ENCODE data around the gene STK16. TPM values are rescaled to one million over a fixed set of nuclear protein-coding genes. Genes with fewer than 3 reads are reported as not detected.

STK16 gene
- total and polyA plus RNA-seq, 2 of the 13 experiments (the other 11 are each of a cell fraction or from before 2014, with no cell fraction given): 28.0 to 50.9 TPM

GRCh38 chr2:219274361-219274921, 29.2 kb downstream of the STK16 start:
- peaks cover 51% of the 10 kb centered on the region for H3K4me1 ChIP-seq (ENCODE audit: insufficient read depth, low read length)
- POLR2A ChIA-PET: interaction anchor here (0.6 to 1.8 kb wide), 12 partner anchors 12 to 273 kb away, joined by 3 to 16 read pairs (median 4); partner anchors contain the start of genes CNPPD1, GLB1L, STK16 and TUBA4A
- no peaks in the 10 kb centered on the region for H3K9me3 ChIP-seq (ENCODE audit: low read length)
- H3K79me2 ChIP-seq (ENCODE audit: insufficient read depth, low read length): no peaks in the 10 kb centered on the region
- CTCF ChIA-PET (ENCODE audit: low intra/inter-chr PET ratio, low total read pairs): interaction anchor here (5.4 kb wide), 1 partner anchor 20 kb away, joined by 88 read pairs; no protein-coding TSS in a partner anchor
- no peak overlapping the region for H2AFZ ChIP-seq (ENCODE audit: low read length)
- H4K20me1 ChIP-seq (ENCODE audit: insufficient read depth, low read length): no peaks in the 10 kb centered on the region
- H3K27ac ChIP-seq (ENCODE audit: extremely low read length, insufficient read depth, low read length): no peak overlapping the region
- DNase-seq (ENCODE audit: low spot score) (peak; percentile 74), ATAC-seq (no peak), FAIRE-seq (peak; percentile 32)
- H3K4me3 ChIP-seq (replicated peaks in 1 of 3; ENCODE audit: insufficient read depth in 1 of 3, low read depth in 2 of 3, low read length in 3 of 3): peak overlapping the region in 1 of 3 experiments; percentile 18; a peak in 1 of 6 replicates
- in situ Hi-C loops (cut with HindIII; ENCODE audit: extremely low pct_ligation_motif_present, low pct_unique_long_range_greater_than_20kb): no loop called here
- peak overlapping the region; percentile 16; the same call in 1 of the 2 replicates for H3K9ac ChIP-seq (ENCODE audit: insufficient read depth, low read depth, low read length)
- intact Hi-C loops (cut with micrococcal nuclease; ENCODE audit: unreplicated experiment): loop anchor here (1.0 kb wide), 1 partner anchor 45 kb away; the partner anchor contains the start of genes ANKZF1 and ATG9A
- 0% methylated on average over 3 of the region's 6 CpGs for WGBS (ENCODE audit: low lambda C conversion rate)
- H3K36me3 ChIP-seq (replicated peaks in 1 of 2; ENCODE audit: control insufficient read depth in 1 of 2, insufficient read depth in 2 of 2, low read length in 2 of 2): no peaks in the 10 kb centered on the region
- H3K4me2 ChIP-seq (ENCODE audit: low read depth, low read length): peak overlapping the region; percentile 40
- BruUV-seq (replicated peaks): no TSS peak
- H3K27me3 ChIP-seq (ENCODE audit: control insufficient read depth in 1 of 2, insufficient read depth in 2 of 2, low read length in 2 of 2): peaks cover 0 to 9% of the 10 kb centered on the region in 2 experiments; a peak in 1 of 5 replicates
- TF ChIP-seq TCF12 (IDR thresholded peaks at IDR 0.05) (no peak), TCF12 (CRISPR knock-in tag; IDR thresholded peaks at IDR 0.05) (no peak), ZFP91 (CRISPR knock-in tag; IDR thresholded peaks at IDR 0.05; ENCODE audit: borderline replicate concordance) (no peak), KAT8 (CRISPR knock-in tag; IDR thresholded peaks at IDR 0.05) (0 out of 2 replicates have a peak, but pooled peaks have one; percentile 27), ZNF292 (CRISPR knock-in tag; IDR thresholded peaks at IDR 0.05; ENCODE audit: borderline replicate concordance, low read depth) (no peak), TEAD3 (CRISPR knock-in tag; optimal IDR thresholded peaks at IDR 0.05; ENCODE audit: borderline replicate concordance) (peak; percentile 66), AKAP8 (CRISPR knock-in tag; IDR thresholded peaks at IDR 0.05) (no peak), ZNF468 (CRISPR knock-in tag; IDR thresholded peaks at IDR 0.05) (no peak), ZNF256 (CRISPR knock-in tag; conservative IDR thresholded peaks at IDR 0.05) (no peak), ZNF83 (CRISPR knock-in tag; IDR thresholded peaks at IDR 0.05; ENCODE audit: borderline replicate concordance) (no peak), MEIS2 (CRISPR knock-in tag; IDR thresholded peaks at IDR 0.05) (no peak), RFXANK (CRISPR knock-in tag; IDR thresholded peaks at IDR 0.05) (no peak), TOE1 (CRISPR knock-in tag; IDR thresholded peaks at IDR 0.05) (no peak), ZNF724P (CRISPR knock-in tag; IDR thresholded peaks at IDR 0.05; ENCODE audit: borderline replicate concordance) (no peak)
- TF ChIP-seq, protein P1, sequence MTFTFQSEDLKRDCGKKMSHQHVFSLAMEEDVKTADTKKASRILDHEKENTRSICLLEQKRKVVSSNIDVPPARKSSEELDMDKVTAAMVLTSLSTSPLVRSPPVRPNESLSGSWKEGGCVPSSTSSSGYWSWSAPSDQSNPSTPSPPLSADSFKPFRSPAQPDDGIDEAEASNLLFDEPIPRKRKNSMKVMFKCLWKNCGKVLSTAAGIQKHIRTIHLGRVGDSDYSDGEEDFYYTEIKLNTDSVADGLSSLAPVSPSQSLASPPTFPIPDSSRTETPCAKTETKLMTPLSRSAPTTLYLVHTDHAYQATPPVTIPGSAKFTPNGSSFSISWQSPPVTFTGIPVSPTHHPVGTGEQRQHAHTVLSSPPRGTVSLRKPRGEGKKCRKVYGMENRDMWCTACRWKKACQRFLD (CRISPR knock-in tag; IDR thresholded peaks at IDR 0.05; ENCODE audit: borderline replicate concordance): no peak
- TF ChIP-seq, protein P2, sequence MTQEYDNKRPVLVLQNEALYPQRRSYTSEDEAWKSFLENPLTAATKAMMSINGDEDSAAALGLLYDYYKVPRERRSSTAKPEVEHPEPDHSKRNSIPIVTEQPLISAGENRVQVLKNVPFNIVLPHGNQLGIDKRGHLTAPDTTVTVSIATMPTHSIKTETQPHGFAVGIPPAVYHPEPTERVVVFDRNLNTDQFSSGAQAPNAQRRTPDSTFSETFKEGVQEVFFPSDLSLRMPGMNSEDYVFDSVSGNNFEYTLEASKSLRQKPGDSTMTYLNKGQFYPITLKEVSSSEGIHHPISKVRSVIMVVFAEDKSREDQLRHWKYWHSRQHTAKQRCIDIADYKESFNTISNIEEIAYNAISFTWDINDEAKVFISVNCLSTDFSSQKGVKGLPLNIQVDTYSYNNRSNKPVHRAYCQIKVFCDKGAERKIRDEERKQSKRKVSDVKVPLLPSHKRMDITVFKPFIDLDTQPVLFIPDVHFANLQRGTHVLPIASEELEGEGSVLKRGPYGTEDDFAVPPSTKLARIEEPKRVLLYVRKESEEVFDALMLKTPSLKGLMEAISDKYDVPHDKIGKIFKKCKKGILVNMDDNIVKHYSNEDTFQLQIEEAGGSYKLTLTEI (CRISPR knock-in tag; conservative IDR thresholded peaks at IDR 0.05): no peak
- TF ChIP-seq, protein P3, sequence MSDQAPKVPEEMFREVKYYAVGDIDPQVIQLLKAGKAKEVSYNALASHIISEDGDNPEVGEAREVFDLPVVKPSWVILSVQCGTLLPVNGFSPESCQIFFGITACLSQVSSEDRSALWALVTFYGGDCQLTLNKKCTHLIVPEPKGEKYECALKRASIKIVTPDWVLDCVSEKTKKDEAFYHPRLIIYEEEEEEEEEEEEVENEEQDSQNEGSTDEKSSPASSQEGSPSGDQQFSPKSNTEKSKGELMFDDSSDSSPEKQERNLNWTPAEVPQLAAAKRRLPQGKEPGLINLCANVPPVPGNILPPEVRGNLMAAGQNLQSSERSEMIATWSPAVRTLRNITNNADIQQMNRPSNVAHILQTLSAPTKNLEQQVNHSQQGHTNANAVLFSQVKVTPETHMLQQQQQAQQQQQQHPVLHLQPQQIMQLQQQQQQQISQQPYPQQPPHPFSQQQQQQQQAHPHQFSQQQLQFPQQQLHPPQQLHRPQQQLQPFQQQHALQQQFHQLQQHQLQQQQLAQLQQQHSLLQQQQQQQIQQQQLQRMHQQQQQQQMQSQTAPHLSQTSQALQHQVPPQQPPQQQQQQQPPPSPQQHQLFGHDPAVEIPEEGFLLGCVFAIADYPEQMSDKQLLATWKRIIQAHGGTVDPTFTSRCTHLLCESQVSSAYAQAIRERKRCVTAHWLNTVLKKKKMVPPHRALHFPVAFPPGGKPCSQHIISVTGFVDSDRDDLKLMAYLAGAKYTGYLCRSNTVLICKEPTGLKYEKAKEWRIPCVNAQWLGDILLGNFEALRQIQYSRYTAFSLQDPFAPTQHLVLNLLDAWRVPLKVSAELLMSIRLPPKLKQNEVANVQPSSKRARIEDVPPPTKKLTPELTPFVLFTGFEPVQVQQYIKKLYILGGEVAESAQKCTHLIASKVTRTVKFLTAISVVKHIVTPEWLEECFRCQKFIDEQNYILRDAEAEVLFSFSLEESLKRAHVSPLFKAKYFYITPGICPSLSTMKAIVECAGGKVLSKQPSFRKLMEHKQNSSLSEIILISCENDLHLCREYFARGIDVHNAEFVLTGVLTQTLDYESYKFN (CRISPR knock-in tag; conservative IDR thresholded peaks at IDR 0.05): no peak
